SU-DHL-6 (cell line): ENCODE results near the gene SPHKAP.

ENCODE experiments used
- CTCF ChIP-seq: fragments of 200-600 bp; sonication (generic); IDR thresholded peaks from one replicate; pipeline ENCODE4 v1.5.1; 2017; ENCODE audit warnings: antibody characterized with exemption, mild to moderate bottlenecking, low read length, moderate library complexity; ENCODE audit not compliant: insufficient read depth, poor library complexity, severe bottlenecking
- EZH2phosphoT487 ChIP-seq: fragments of 200-600 bp; sonication (generic), shearing (Covaris generic); conservative IDR thresholded peaks from 2 replicates; pipeline ENCODE4 v1.6.1; 2018; ENCODE audit warnings: mild to moderate bottlenecking, antibody characterized with exemption, low read length, moderate library complexity, mixed read lengths

DNA sequence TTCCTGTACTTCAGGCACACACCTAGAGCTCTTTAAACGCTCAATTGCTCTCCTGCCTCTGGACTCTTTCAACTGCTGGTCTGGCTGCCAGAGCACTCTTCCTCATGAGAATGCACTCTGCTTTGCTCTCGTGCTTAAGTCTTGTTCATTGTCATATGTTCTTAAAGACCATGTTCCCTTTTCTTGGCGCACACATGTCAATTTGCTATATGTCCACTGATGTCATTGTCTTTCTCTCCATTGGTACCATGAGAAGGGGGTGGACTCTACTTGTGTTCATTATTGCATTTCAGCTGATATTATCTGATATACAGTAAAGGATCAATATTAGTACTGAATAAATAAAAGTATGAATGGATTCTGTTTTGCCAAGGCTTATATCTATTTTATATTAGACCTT is 16.8 kb downstream of the SPHKAP start:
- TF ChIP-seq CTCF (no peak), EZH2phosphoT487 (no peak)
